AG09319 (cell line): ENCODE results near the gene CCNB1.
"Not testable (repeated sequence)": the region's sequence is repeated elsewhere in the genome, so short reads cannot be mapped to it uniquely, and the experiment has no call there.

Source experiments
- DNase-seq: peaks from one replicate; pipeline ENCODE4 v3.0.0-alpha.2; 2010; ENCODE audit warnings: low read depth; ENCODE audit errors: extremely low read depth
- CTCF ChIP-seq: IDR thresholded peaks from 2 replicates; pipeline ENCODE4 v1.5.1; 2011; ENCODE audit warnings: low read depth, mild to moderate bottlenecking, inconsistent platforms, low read length, moderate library complexity

CCNB1 gene

GRCh38 chr5:69166686-69167492, at the start of gene CCNB1:
Gene CCNB1 (plus strand): TSS chr5:69167150. CDS start chr5:69167263, 113 bp downstream.
- no peak; the same call in 1 of the 2 replicates for TF ChIP-seq CTCF
- DNase-seq, result peak; percentile 86

GRCh38 chr5:69129413-69129812, 37.5 kb upstream of the CCNB1 start:
- TF ChIP-seq CTCF, result no peak
- peak; percentile 70 for DNase-seq

GRCh38 chr5:69130241-69130640, 36.7 kb upstream of the CCNB1 start:
- no peak for TF ChIP-seq CTCF
- DNase-seq, result no peak

- TF ChIP-seq CTCF, result no peak
- DNase-seq, result no peak
These were observed 35.6 kb upstream of the CCNB1 start for GRCh38 chr5:69131304-69131703.

GRCh38 chr5:69134126-69134525, 32.8 kb upstream of the CCNB1 start:
- TF ChIP-seq CTCF, result no peak
- no peak for DNase-seq

- peak; percentile 20 for DNase-seq
These were observed 30.7 kb upstream of the CCNB1 start for GRCh38 chr5:69136293-69136692.

GRCh38 chr5:69137208-69137607, 29.7 kb upstream of the CCNB1 start:
- DNase-seq, result not testable (repeated sequence)

More at GRCh38 chr5:69136293-69136692, 30.7 kb upstream of the CCNB1 start:
- no peak for TF ChIP-seq CTCF

GRCh38 chr5:69137807-69138206, 29.1 kb upstream of the CCNB1 start:
- TF ChIP-seq CTCF, result no peak
- no peak for DNase-seq
